HFFc6 (cell line): ENCODE results near the gene PPAT. TPM values are rescaled to one million over a fixed set of nuclear protein-coding genes. Genes with fewer than 3 reads are reported as not detected.
A peak's percentile ranks its signal among the peaks of the same experiment; 100 is the strongest.
"Not testable (repeated sequence)": the region's sequence is repeated elsewhere in the genome, so short reads cannot be mapped to it uniquely, and the experiment has no call there.

ENCODE experiments used
- DNase-seq: peaks from one replicate; pipeline ENCODE4 v3.0.0-alpha.2; 2018
- H3K27ac Mint-ChIP-seq: 2 replicates; pipeline ENCODE4 v1.8.0; 2020; ENCODE audit warnings: mild to moderate bottlenecking, mixed read lengths
- H3K27me3 Mint-ChIP-seq: 2 replicates; pipeline ENCODE4 v1.8.0; 2021; ENCODE audit warnings: mild to moderate bottlenecking, moderate library complexity, mixed read lengths; ENCODE audit not compliant: insufficient read depth
- H3K36me3 Mint-ChIP-seq: 2 replicates; pipeline ENCODE4 v1.8.0; 2021; ENCODE audit warnings: low read depth, mixed read lengths
- H3K4me1 Mint-ChIP-seq: 2 replicates; pipeline ENCODE4 v1.8.0; 2020; ENCODE audit warnings: low read depth, mixed read lengths
- H3K4me3 Mint-ChIP-seq: 2 replicates; pipeline ENCODE4 v1.8.0; 2020; ENCODE audit warnings: mild to moderate bottlenecking, moderate library complexity, mixed read lengths
- H3K9me3 Mint-ChIP-seq: 2 replicates; pipeline ENCODE4 v1.8.0; 2020; ENCODE audit warnings: mild to moderate bottlenecking, mixed read lengths
- CTCF ChIP-seq: fragments of 200-600 bp; sonication (generic); IDR thresholded peaks from 2 replicates; pipeline ENCODE4 v1.5.0; 2021; ENCODE audit warnings: antibody characterized with exemption, mild to moderate bottlenecking
- total RNA-seq, 6 experiments: library from RNA; stranded (reverse); fragmentation: NEBNext Ultra II Directional; extraction: Animal tissue kit (Norgen Biotek cat#: 25700); gene quantifications; 2 replicates in 1 of 6; 3 replicates in 5 of 6; pipeline ENCODE4 v1.2.3, GENCODE V29; 2021

The PPAT gene
- total RNA-seq, 6 experiments from 2014 or later = 19.3 to 26.3 (median 22.3) TPM

GRCh38 chr4:56463711-56464110 lies 28.3 kb upstream of the PPAT start:
- Mint-ChIP-seq H3K27me3 (peaks cover 8% of the 10 kb centered on the region), H3K4me1 (peaks cover 24% of the 10 kb centered on the region), H3K27ac (no peak overlapping the region), H3K9me3 (peaks cover 5% of the 10 kb centered on the region), H3K4me3 (no peak overlapping the region), H3K36me3 (peaks cover 49% of the 10 kb centered on the region)
- TF ChIP-seq CTCF = no peak
- DNase-seq = no peak

- no peak for DNase-seq
- Mint-ChIP-seq H3K4me1 (peaks cover 22% of the 10 kb centered on the region), H3K4me3 (no peak overlapping the region), H3K27me3 (peaks cover 7% of the 10 kb centered on the region), H3K36me3 (peaks cover 41% of the 10 kb centered on the region), H3K27ac (no peak overlapping the region), H3K9me3 (peaks cover 3% of the 10 kb centered on the region)
- no peak for TF ChIP-seq CTCF
Measured at GRCh38 chr4:56462157-56462556, 26.7 kb upstream of the PPAT start.

- Mint-ChIP-seq H3K9me3 (no peaks in the 10 kb centered on the region), H3K27me3 (no peaks in the 10 kb centered on the region), H3K4me3 (no peak overlapping the region), H3K27ac (peak overlapping the region; percentile 15; the same call in 1 of the 2 replicates), H3K4me1 (peaks cover 10% of the 10 kb centered on the region), H3K36me3 (peaks cover 47% of the 10 kb centered on the region)
- TF ChIP-seq CTCF = no peak
- no peak for DNase-seq
Measured at GRCh38 chr4:56460085-56460484, 24.7 kb upstream of the PPAT start.

GRCh38 chr4:56450342-56450741 lies 14.9 kb upstream of the PPAT start:
- no peak overlapping the region for H3K27ac Mint-ChIP-seq
- no peaks in the 10 kb centered on the region for H3K27me3 Mint-ChIP-seq
- peaks cover 51% of the 10 kb centered on the region for H3K36me3 Mint-ChIP-seq
- no peaks in the 10 kb centered on the region for H3K4me1 Mint-ChIP-seq
- no peaks in the 10 kb centered on the region for H3K9me3 Mint-ChIP-seq
- no peak overlapping the region for H3K4me3 Mint-ChIP-seq
- no peak for DNase-seq
- no peak for TF ChIP-seq CTCF

- H3K4me1 Mint-ChIP-seq, DNase-seq, H3K27ac Mint-ChIP-seq, H3K9me3 Mint-ChIP-seq, H3K4me3 Mint-ChIP-seq, H3K27me3 Mint-ChIP-seq: not testable (repeated sequence)
- peaks cover 47% of the 10 kb centered on the region for H3K36me3 Mint-ChIP-seq
Measured at GRCh38 chr4:56449475-56449874, 14.1 kb upstream of the PPAT start.

- TF ChIP-seq CTCF = no peak
- DNase-seq = no peak
- Mint-ChIP-seq H3K9me3 (no peaks in the 10 kb centered on the region), H3K4me1 (peaks cover 18% of the 10 kb centered on the region), H3K36me3 (peaks cover 44% of the 10 kb centered on the region), H3K27me3 (no peaks in the 10 kb centered on the region), H3K4me3 (no peak overlapping the region), H3K27ac (no peak overlapping the region; the same call in 1 of the 2 replicates)
Measured at GRCh38 chr4:56448301-56448700, 12.9 kb upstream of the PPAT start.
